WI38 (cell line): ENCODE data around the gene GABRP.
"Not testable (repeated sequence)": the region's sequence is repeated elsewhere in the genome, so short reads cannot be mapped to it uniquely, and the experiment has no call there.

Experiments used
- H3K4me3 ChIP-seq: 2 replicates; pipeline ENCODE4 v1.5.1; 2011; ENCODE audit warnings: low read depth, mild to moderate bottlenecking, control low read depth, low read length
- CTCF ChIP-seq: IDR thresholded peaks from 2 replicates; pipeline ENCODE4 v1.5.1; 2012; ENCODE audit warnings: low read depth, mild to moderate bottlenecking, control low read depth, low read length

GABRP gene

GRCh38 chr5:170749911-170750431 is 33.6 kb upstream of the GABRP start:
- no peak overlapping the region for H3K4me3 ChIP-seq
- TF ChIP-seq CTCF, result no peak

- no peak for TF ChIP-seq CTCF
- H3K4me3 ChIP-seq, result no peak overlapping the region
These were observed 32.7 kb upstream of the GABRP start for GRCh38 chr5:170750791-170751190.

GRCh38 chr5:170751631-170752030 is 31.9 kb upstream of the GABRP start:
- TF ChIP-seq CTCF, result no peak

GRCh38 chr5:170752257-170753215 is 31.0 kb upstream of the GABRP start:
- no peak for TF ChIP-seq CTCF
- H3K4me3 ChIP-seq, result no peak overlapping the region

More at GRCh38 chr5:170751631-170752030, 31.9 kb upstream of the GABRP start:
- H3K4me3 ChIP-seq, result no peak overlapping the region

- no peak overlapping the region for H3K4me3 ChIP-seq
- no peak for TF ChIP-seq CTCF
These were observed 30.2 kb upstream of the GABRP start for GRCh38 chr5:170753311-170753710.

GRCh38 chr5:170754508-170754907 is 29.0 kb upstream of the GABRP start:
- not testable (repeated sequence) for H3K4me3 ChIP-seq

- H3K4me3 ChIP-seq, result no peak overlapping the region
- TF ChIP-seq CTCF, result no peak
These were observed 27.7 kb upstream of the GABRP start for GRCh38 chr5:170755679-170756456.
